ENCODE measurements around the gene USP47. TPM values are rescaled to one million over a fixed set of nuclear protein-coding genes. Genes with fewer than 3 reads are reported as not detected.

Gene USP47
- total RNA-seq, 2 experiments from 2014 or later = 42.2 to 44.1 TPM

DNA sequence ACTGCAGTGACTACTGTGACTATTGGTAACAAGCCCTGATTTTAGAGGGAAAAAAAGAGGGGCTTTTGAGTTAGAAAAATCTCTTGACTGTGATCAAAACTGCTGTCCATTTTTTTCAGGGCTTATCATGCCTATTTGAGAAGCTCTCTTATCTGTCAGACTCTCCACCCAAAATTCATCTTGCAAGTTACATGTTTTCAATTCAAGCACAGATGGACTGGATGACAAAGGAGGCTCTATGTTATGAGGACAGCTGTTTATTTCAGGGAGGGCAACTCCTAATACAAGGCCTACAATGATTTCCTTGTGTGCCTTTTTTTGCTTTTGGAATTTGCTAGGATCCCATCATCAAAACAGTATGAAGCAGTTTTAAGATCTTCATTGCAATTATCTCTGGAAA, 35.2 kb upstream of the USP47 start:
- Histone ChIP-seq H3K4me2 (ENCODE audit: low read length) (no peak overlapping the region), H3K79me2 (ENCODE audit: insufficient read depth, low read depth, low read length) (no peaks in the 10 kb centered on the region), H3K27ac (ENCODE audit: low read depth, low read length, poor library complexity, severe bottlenecking) (no peak overlapping the region), H2AFZ (ENCODE audit: low read length) (no peak overlapping the region), H3K9me3 (ENCODE audit: low read length) (no peaks in the 10 kb centered on the region), H3K9me2 (ENCODE audit: insufficient read depth, low read length) (no peaks in the 10 kb centered on the region), H3K4me3 (ENCODE audit: low read depth, low read length, poor library complexity, severe bottlenecking) (no peak overlapping the region), H3K36me3 (ENCODE audit: insufficient read depth, low read length) (no peaks in the 10 kb centered on the region), H4K20me1 (ENCODE audit: insufficient read depth, low read length) (no peaks in the 10 kb centered on the region), H3K4me1 (ENCODE audit: insufficient read depth, low read length, poor library complexity, severe bottlenecking) (no peaks in the 10 kb centered on the region)
- DNase-seq (ENCODE audit: low spot score) = no peak
- CTCF ChIA-PET (ENCODE audit: unreplicated experiment) = no interaction called here
- no TSS peak for BruUV-seq (replicated peaks)
- POLR2A ChIA-PET = no interaction called here
- no peak for TF ChIP-seq EZH2phosphoT487 (IDR thresholded peaks at IDR 0.05; ENCODE audit: borderline replicate concordance, low read depth, low read length)
- TF ChIP-seq, protein P1, sequence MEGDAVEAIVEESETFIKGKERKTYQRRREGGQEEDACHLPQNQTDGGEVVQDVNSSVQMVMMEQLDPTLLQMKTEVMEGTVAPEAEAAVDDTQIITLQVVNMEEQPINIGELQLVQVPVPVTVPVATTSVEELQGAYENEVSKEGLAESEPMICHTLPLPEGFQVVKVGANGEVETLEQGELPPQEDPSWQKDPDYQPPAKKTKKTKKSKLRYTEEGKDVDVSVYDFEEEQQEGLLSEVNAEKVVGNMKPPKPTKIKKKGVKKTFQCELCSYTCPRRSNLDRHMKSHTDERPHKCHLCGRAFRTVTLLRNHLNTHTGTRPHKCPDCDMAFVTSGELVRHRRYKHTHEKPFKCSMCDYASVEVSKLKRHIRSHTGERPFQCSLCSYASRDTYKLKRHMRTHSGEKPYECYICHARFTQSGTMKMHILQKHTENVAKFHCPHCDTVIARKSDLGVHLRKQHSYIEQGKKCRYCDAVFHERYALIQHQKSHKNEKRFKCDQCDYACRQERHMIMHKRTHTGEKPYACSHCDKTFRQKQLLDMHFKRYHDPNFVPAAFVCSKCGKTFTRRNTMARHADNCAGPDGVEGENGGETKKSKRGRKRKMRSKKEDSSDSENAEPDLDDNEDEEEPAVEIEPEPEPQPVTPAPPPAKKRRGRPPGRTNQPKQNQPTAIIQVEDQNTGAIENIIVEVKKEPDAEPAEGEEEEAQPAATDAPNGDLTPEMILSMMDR (conservative IDR thresholded peaks at IDR 0.05; ENCODE audit: low read length) = no peak
- intact Hi-C loops (cut with micrococcal nuclease; ENCODE audit: unreplicated experiment) = no loop called here

DNA sequence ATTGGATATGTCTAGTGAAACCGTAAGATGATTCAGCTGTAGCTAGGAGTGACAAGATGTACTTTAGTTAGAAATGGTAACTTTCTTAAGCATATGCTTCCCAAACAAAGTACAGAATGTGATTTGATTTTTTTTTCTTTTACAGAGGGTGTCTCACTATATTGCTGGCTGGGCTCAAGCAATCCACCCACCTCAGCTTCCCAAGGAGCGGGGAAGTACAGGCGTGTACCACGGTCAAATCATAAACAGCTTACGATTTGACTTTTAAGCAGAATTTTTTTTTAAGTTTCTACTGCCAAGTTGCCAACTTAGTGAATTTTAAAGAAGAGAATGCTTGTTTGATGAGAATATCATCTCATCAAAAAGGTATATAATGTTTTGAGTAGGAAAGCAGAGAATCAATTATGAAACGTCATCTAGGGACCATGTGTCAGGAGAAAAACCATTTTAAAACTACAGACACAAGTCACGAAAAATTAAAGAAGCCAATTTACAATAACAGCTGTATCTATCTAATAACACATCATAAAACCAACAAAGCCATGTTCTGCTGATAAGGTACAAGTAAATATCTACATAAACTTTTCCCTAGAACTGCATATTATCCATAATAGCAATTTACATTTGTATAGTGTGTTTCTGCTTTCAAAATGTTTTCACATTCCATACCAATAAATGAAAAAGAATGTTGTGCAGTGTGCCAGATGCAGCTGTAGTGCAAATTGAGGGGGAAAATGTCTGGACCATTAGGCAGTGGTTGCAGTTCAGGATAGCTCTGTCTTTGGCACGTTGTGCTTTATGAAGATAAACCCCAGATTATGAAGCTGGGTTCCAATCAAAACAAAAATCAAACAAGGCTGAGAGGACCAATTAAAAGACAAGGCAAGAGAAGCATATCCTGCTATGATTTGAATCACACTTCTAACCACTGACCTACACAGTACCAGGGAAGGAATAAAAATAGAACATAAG, 33.7 kb upstream of the USP47 start:
- Histone ChIP-seq H3K4me2 (ENCODE audit: low read length) (no peak overlapping the region), H4K20me1 (ENCODE audit: insufficient read depth, low read length) (no peaks in the 10 kb centered on the region), H2AFZ (ENCODE audit: low read length) (no peak overlapping the region), H3K4me1 (ENCODE audit: insufficient read depth, low read length, poor library complexity, severe bottlenecking) (no peaks in the 10 kb centered on the region), H3K9me3 (ENCODE audit: low read length) (no peaks in the 10 kb centered on the region), H3K27ac (ENCODE audit: low read depth, low read length, poor library complexity, severe bottlenecking) (no peak overlapping the region), H3K79me2 (ENCODE audit: insufficient read depth, low read depth, low read length) (no peaks in the 10 kb centered on the region), H3K9me2 (ENCODE audit: insufficient read depth, low read length) (no peaks in the 10 kb centered on the region), H3K36me3 (ENCODE audit: insufficient read depth, low read length) (no peaks in the 10 kb centered on the region), H3K4me3 (ENCODE audit: low read depth, low read length, poor library complexity, severe bottlenecking) (no peak overlapping the region)
- CTCF ChIA-PET (ENCODE audit: unreplicated experiment) = interaction anchor here (1.1 kb wide), 1 partner anchor 56 kb away, joined by 3 read pairs; no protein-coding TSS in a partner anchor
- intact Hi-C loops (cut with micrococcal nuclease; ENCODE audit: unreplicated experiment) = no loop called here
- BruUV-seq (replicated peaks) = no TSS peak
- no peak for TF ChIP-seq EZH2phosphoT487 (IDR thresholded peaks at IDR 0.05; ENCODE audit: borderline replicate concordance, low read depth, low read length)
- TF ChIP-seq, protein P1 (conservative IDR thresholded peaks at IDR 0.05; ENCODE audit: low read length) = no peak
- DNase-seq (ENCODE audit: low spot score) = no peak
- POLR2A ChIA-PET = interaction anchor here (0.6 to 0.7 kb wide), 3 partner anchors 32 to 470 kb away, joined by 3 to 4 read pairs (median 3); no protein-coding TSS in a partner anchor
